GM19468 (cell line): ENCODE results near the gene BAZ1B.
"Not testable (repeated sequence)": the region's sequence is repeated elsewhere in the genome, so short reads cannot be mapped to it uniquely, and the experiment has no call there.

Experiments used
- ATAC-seq: cut with Tn5 transposase; IDR thresholded peaks from one replicate; pipeline ENCODE4 v1.9.1; 2021; ENCODE audit warnings: mild to moderate bottlenecking, moderate library complexity, moderate number of reproducible peaks; ENCODE audit not compliant: unreplicated experiment; ENCODE audit errors: extremely low read depth

BAZ1B gene

DNA sequence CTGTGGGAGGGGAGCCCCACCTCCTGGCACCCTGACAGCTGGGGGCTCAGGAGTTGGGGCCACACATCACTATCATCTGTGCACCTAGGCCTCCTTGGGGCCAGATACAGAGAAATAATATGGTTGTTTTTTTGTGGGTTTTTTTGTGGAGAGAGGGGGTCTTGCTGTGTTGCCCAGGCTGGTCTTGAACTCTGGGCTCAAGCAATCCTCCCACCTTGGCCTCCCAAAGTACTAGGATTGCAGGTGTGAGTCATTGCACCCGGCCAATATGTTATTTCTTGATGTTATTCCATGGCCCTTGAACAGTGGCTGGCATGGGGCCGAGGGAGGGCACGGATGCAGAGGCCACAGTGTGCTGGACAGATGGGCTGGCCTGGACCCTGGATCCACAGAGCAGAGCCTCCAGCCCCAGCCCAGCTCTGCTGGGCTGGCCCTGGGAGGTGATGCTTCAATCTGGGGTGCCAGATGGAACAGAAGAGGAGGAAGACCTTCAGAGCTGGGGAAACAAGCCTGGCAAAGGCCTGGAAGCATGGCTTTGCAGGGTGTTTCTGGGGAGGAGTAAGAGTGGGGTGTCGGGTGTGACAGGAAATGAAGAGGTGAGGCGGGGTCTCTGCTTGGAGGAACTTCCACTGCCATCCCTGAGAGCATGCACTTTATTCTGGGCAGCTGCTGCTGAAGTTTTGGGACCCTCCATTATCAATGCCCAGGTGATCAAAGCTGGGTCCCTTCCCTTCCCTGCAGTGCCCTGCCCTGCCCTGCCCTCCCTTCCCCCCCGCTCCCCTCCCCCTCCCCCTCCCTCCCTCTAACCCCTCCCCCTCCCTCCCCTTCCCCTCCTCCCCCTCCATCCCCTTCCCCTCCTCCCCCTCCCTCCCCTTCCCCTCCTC, 92.2 kb downstream of the BAZ1B start:
- ATAC-seq, result no peak

GRCh38 chr7:73429215-73429614, 92.9 kb downstream of the BAZ1B start:
- no peak for ATAC-seq

- ATAC-seq, result no peak
Observed at GRCh38 chr7:73427902-73428787, 93.9 kb downstream of the BAZ1B start.

GRCh38 chr7:73426016-73426415, 96.1 kb downstream of the BAZ1B start:
- no peak for ATAC-seq

DNA sequence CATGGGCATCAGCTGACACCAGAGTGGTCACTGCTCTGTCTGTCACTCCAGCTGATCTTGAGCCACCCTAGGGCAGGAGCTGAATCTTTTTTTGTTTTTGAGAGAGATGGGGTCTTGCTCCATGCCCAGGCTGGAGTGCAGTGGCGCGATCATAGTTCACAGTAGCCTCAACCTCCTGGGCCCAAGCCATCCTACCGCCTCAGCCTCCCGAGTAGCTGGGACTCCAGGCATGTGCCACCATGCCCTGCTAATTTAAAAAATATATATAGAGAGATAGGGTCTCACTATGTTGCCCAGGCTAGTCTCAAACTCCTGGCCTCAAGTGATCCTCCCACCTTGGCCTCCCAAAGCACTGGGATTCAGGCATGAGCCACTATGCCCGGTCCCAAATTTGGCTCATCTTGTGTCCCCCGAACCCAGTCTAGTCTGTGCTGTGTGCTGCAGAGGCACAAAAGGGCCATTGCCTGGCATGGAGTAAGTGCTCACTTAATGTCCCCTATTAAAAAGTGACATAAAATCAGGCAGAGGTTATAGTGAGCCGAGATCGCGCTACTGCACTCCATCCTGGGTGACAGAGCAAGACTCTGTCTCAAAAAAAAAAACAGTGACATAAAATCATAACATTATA, 96.6 kb downstream of the BAZ1B start:
- no peak for ATAC-seq

GRCh38 chr7:73424489-73424885, 97.6 kb downstream of the BAZ1B start:
- no peak for ATAC-seq

GRCh38 chr7:73423519-73424488, 98.3 kb downstream of the BAZ1B start:
- no peak for ATAC-seq

DNA sequence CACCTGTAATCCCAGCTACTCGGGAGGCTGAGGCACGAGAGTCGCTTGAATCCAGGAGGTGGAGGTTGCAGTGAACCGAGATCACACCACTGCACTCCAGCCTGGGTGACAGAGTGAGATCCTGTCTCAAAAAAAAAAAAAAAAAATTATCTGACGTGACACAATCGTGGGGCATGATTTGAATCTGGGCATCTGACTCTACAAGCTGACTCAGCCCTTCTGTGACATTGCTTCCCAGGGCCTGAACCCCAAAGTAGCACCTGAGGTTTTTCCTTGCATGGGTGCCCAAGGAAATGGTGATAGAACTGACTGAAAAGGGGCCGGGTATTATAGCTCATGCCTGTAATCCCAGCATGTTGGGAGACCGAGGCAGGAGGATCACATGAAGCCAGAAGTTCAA, 101.5 kb downstream of the BAZ1B start:
- not testable (repeated sequence) for ATAC-seq

DNA sequence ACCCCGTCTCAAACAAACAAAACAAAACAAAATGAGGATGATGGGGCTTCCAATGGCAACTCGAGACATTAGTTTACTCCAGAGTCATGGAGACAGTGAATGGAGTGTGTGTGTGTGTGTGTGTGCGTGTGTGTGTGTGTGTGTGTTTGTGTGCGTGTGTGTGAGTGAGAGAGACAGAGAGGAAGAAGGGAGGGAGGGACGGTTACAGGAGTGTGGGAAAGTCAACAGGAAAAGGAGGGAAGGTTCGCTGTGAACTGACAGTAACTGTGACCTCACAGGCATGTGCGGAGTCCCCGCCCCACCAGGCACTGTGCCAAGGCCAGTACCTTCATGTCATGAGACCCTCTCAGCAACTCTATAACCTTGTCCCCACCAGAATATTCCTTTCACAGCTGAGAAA, 102.1 kb downstream of the BAZ1B start:
- not testable (repeated sequence) for ATAC-seq

DNA sequence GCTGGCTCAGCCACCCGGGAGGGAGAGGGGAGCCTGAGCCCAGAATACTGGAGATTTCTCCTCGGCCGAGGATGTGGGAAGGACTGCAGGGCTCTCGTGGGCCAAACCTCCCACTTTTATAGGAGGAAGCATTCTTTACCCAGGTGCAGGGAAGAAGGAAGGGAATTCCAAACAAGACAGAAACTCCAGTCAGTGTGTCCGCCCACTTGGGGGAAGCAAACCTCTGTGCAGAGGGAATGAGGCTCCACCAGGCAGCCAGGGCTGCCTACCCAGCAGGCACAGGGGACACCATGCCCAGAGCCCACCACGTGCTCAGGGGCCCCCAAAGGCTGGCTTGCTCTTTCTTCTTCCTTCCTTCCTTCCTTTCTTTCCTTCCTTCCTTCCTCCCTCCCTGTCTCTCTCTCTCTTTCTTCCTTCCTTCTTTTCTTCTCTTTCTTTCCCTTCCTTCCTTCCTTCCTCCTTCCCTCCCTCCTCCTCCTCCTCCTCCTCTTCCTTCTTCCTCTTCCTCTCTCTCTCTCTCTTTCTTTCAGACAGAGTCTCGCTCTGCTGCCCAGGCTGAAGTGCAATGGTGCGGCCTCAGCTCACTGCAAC, 103.9 kb downstream of the BAZ1B start:
- no peak for ATAC-seq

GRCh38 chr7:73410541-73411131, 111.5 kb downstream of the BAZ1B start:
- not testable (repeated sequence) for ATAC-seq

DNA sequence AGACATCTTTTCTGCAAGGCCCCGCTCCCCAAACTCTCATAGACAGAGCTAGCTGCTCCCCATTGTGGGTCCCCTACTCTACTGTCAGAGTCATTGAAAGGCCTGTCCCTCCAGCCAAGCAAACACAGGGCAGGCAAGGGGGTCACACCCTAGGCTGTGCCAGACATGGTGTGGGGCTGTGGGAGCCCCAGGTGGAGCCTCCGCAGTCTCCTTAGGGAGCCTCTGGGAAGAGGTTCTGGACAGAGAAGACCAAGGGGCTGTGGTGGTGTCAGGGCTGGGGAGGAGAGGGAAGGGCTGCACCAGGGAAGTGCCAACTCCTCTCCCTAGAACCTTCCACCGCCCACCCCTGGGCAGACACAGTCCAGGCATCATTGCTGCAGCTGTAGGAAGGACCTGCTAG, 117.2 kb downstream of the BAZ1B start:
- ATAC-seq, result not testable (repeated sequence)

DNA sequence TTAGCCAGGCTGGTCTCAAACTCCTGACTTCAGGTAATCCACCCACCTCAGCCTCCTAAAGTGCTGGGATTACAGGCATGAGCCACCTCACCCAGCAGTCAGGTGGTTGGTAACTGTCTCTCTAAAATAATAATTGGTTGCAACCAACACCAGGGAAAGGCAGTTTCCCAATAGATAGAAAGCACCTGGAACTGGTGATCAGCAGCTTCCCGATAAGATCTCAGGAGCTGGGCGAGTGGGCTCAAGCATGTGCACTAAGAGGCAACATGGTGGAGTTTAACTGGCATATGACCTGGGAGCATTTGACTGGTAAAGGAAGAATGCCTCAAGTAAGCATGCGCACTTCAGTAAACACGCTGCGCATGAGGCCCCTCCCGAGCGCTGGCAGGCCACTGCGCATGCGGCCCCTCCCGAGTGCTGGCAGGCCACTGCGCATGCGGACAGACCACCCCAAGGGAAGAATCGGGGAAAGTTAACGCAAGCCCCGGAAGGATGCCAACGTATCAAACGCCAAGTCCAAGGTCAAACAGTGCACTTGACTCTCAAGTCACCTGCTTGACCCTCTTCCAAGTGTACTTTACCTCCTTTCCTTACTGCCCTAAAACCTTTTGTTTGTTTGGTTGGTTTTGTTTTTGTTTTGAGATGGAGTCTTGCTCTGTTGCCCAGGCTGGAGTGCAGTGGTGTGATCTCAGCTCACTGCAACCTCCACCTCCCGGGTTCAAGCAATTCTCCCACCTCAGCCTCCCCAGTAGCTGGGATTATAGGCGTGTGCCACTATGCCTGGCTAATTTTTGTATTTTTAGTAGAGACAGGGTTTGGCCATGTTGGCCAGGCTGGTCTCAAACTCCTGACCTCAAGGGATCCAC, 122.7 kb downstream of the BAZ1B start:
- not testable (repeated sequence) for ATAC-seq

- ATAC-seq, result no peak
Observed at GRCh38 chr7:73397521-73398281, 124.4 kb downstream of the BAZ1B start.

- ATAC-seq, result no peak
Observed at GRCh38 chr7:73395538-73396503, 126.3 kb downstream of the BAZ1B start.

DNA sequence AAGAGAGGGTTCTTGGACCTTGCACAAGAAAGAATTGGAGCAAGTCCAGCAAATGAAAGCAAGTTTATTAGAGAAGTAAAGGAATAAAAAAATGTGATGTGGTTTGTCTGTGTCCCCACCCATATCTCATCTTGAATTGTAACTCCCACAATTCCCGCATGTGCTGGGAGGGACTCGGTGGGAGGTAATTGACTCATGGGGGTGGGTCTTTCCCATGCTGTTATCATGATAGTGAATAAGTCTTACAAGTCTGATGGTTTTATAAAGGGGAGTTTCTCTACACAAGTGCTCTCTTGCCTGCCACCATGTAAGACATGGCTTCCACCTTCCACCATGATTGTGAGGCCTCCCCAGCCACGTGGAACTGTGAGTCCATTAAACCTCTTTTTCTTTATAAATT, 127.7 kb downstream of the BAZ1B start:
- ATAC-seq, result no peak
